Raji (cell line): Measurements from ENCODE around the gene PSD4.

Source experiments
- POLR2A ChIP-seq: IDR thresholded peaks from 2 replicates; pipeline ENCODE4 v1.6.1; 2011; ENCODE audit warnings: low read depth, low read length, control low read depth; ENCODE audit not compliant: insufficient read depth

Gene PSD4

DNA sequence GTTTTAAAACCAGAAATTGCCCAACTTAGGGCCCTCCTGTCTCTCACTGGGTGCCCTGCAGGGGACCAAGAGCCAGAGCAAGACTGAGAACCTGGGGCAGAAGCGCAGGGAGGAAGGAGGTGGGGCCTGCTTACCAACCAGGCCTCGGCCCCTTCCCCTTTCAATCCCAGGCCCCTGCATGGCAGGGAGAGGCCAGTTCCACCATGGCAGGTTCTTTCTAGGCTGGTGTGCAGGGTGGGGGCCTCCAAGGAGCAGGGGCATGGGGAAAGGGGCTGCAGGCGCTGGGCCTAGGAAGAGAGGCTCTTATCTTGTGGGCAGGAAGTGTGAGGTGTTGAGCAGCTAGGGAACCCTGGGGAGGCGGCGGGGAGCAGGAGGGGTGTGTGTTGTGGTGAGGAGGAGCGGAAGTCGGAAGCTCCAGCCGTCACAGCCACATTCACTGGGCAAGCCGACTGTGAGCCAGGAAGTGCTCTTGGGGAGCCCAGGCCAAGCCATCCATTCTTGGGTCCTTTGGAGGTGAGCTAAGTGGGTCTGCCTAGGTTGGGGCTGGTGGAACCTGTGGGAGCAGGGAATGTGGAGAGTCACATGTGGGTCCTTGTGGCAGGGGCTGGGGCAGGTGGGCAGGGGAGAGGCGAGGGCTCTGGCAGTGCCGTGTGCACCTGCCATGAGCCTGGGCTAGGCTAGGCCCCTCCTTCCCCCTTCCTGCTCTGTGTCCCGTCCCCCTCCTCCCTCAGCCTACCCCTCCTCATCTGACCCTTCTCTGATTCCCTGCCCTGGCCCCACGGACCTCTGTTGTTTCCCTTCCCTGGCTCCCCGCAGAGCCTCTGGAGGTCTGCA, at the start of gene PSD4:
Gene PSD4 (plus strand): TSS at position 430 of the 834 bp plus-strand sequence. CDS start 8,486 bp downstream, outside the sequence.
- TF ChIP-seq POLR2A = peak; percentile 94

DNA sequence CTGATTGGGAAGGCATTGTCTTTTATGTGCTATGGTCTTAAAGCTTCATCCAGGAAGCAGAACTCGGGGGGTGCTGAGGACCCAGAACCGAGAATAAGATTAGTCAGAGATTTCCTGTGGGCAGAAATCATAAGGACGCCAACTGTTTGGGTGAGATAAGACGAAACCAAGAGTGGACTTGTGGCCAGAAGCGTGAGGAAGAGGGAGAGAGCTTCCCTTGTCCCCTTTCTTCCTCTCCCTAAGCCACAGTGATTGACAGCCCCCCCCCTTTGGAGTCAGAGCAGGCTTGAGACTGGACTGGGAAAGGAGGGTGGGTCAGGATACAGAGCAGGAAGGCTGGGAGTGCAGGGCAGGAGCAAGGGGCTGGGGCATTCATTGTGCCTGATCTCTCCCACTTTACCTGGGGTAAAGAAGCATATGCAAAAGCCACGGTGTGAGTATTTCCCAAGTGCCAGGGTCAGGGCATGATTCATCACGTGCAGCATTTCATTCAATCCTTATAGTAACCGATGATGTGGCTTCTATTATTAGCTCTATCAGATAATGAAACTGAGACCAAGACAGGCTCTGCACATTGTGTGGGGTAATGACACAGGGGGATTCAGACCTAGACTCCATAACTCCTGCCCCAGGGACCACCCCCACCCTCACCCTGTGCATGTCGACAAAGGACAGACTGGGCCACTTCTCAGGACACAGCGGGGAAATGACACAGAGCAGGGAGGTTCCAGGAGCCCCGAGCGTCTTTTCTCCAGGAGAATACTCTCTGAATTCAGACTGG, 49.4 kb upstream of the PSD4 start:
- no peak for TF ChIP-seq POLR2A

DNA sequence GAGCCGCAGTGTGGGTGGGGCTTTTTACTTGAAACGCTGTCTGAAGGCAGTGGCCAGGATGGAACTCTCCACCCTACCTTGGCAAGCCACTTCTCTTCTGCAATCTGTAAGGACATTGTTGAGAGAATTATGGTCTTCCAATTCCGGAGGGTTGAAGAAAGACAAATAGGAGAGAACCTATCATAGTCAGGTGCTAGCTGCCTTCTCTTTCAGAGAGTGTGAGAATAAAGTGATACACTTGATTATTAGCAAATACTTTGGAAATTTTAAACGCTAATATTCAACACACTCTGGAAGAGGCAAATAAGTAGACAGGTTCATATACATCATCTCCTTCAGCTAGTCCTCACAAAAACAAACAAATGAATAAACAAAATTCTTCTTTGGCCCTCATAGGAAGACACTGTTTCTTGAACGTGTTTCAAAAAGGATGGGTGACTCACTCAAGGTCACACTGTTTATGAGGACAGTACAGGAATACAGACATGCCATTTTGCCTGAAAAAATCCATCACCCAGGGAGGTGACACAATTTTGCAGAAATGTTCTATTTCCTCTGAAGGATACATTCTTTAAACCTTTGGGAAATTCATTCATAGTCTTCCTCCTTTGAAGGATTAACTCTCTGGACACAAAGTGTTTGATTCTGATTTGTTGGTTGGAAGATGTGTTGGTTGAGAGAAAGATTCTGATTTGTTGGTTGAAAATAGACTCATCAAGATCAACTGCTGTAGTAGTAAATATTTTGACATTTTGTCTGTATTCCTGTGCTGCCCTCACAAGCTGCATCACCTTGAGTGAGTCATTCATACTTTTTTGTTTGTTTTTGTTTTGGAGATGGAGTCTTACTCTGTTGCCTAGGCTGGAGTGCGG, 48.6 kb upstream of the PSD4 start:
- TF ChIP-seq POLR2A = no peak

DNA sequence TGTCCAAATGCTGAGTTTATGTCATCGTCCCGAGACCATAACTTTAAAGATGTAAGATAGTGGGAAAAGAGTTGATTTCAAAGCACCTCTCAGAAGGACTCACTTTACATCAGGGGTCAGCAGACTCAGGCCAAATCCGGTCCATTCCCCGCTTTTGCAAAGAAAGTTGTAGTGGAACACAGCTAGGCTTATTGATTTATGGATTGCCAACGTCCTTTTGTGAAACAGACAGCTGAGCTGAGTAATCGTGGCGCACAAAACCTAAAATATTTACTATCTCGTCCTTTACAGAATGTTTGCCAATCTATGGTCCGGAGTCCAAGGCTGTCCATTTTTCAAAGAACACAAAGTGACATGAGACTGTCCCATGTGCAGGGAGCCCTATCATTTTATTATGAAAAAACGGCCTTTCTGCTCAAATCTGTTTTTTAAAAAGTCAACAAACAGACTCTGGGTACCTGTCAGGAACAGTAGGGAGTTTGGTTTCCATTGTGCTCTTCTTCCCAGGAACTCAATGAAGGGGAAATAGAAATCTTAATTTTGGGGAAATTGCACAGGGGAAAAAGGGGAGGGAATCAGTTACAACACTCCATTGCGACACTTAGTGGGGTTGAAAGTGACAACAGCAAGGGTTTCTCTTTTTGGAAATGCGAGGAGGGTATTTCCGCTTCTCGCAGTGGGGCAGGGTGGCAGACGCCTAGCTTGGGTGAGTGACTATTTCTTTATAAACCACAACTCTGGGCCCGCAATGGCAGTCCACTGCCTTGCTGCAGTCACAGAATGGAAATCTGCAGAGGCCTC, 46.7 kb upstream of the PSD4 start, which contains the start of gene IL1RN:
Gene IL1RN (plus strand): TSS at position 754 of the 801 bp plus-strand sequence. CDS start 27 bp downstream, at position 781.
- no peak for TF ChIP-seq POLR2A

DNA sequence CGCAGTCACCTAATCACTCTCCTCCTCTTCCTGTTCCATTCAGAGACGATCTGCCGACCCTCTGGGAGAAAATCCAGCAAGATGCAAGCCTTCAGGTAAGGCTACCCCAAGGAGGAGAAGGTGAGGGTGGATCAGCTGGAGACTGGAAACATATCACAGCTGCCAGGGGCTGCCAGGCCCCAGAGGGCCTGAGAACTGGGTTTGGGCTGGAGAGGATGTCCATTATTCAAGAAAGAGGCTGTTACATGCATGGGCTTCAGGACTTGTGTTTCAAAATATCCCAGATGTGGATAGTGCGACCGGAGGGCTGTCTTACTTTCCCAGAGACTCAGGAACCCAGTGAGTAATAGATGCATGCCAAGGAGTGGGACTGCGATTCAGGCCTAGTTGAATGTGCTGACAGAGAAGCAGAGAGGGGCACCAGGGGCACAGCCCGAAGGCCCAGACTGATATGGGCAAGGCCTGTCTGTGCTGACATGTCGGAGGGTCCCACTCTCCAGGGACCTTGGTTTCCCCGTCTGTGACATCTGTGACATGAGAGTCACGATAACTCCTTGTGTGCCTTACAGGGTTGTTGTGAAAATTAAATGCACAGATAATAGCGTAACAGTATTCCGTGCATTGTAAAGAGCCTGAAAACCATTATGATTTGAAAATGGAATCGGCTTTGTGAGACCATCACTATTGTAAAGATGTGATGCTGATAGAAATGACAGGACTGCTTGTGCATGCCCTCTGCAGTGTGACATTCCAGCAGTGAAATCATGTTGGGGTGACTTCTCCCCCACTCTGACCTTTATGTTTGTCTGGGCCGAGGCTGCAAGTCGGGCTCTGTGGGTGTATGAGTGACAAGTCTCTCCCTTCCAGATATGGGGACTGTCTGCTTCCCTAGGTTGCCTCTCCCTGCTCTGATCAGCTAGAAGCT, 45.9 kb upstream of the PSD4 start:
- TF ChIP-seq POLR2A = no peak

DNA sequence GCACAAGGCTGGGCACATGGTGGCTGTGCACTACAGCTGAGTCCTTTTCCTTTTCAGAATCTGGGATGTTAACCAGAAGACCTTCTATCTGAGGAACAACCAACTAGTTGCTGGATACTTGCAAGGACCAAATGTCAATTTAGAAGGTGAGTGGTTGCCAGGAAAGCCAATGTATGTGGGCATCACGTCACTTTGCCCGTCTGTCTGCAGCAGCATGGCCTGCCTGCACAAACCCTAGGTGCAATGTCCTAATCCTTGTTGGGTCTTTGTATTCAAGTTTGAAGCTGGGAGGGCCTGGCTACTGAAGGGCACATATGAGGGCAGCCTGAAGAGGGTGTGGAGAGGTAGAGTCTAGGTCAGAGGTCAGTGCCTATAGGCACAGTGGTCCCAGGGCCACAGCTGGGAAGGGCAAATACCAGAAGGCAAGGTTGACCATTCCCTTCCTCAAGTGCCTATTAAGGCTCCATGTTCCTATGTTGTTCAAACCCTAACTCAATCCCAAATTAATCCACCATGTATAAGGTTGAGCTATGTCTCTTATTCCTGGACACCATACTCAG, 44.2 kb upstream of the PSD4 start:
- no peak for TF ChIP-seq POLR2A

DNA sequence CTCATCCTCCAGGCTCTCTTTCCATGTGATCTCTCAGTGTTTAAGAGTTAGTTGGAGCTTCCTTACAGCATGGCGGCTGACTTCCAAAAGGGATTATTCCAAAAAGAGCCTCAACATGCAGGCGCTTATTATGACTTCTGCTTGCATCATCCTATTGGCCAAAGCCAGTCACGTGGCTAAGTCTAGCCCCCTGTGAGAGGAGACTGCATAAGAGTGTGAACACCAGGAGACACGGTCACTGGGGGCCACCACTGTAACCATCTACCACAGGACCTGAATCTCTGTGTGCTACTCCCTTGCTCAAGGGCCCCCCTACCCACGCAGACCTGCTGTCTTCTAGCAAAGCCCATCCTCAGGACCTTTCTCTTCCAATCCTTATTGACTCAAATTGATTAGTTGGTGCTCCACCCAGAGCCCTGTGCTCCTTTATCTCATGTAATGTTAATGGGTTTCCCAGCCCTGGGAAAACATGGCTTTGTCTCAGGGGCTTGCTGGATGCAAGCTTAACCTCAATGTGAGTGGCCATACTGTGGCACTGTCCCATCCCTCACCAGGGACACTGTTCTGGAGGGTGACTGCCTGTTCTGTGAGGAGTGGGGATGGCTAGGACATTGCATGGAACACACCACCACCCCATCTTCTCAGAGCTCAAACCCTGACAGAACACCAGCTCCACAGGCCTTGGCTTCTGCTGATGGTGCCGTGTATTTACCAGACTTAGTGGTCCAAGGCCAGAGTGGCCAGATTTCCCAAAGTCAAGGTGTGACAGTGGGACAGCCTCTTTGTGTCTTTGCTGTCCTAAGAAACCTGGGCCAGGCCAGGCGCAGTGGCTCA, 42.2 kb upstream of the PSD4 start:
- TF ChIP-seq POLR2A = no peak

DNA sequence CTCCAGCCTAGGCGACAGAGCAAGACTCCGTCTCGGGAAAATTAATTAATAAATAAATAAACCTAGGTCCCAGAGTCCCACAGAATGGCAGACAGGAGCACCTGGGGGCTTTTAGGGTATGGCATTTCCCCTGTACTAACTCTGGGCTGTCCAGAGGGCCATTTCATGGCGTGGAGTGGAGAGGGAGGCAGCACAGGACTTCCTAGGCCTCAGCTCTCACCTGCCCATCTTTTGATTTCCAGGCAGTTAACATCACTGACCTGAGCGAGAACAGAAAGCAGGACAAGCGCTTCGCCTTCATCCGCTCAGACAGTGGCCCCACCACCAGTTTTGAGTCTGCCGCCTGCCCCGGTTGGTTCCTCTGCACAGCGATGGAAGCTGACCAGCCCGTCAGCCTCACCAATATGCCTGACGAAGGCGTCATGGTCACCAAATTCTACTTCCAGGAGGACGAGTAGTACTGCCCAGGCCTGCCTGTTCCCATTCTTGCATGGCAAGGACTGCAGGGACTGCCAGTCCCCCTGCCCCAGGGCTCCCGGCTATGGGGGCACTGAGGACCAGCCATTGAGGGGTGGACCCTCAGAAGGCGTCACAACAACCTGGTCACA, 41.3 kb upstream of the PSD4 start:
- TF ChIP-seq POLR2A = no peak

DNA sequence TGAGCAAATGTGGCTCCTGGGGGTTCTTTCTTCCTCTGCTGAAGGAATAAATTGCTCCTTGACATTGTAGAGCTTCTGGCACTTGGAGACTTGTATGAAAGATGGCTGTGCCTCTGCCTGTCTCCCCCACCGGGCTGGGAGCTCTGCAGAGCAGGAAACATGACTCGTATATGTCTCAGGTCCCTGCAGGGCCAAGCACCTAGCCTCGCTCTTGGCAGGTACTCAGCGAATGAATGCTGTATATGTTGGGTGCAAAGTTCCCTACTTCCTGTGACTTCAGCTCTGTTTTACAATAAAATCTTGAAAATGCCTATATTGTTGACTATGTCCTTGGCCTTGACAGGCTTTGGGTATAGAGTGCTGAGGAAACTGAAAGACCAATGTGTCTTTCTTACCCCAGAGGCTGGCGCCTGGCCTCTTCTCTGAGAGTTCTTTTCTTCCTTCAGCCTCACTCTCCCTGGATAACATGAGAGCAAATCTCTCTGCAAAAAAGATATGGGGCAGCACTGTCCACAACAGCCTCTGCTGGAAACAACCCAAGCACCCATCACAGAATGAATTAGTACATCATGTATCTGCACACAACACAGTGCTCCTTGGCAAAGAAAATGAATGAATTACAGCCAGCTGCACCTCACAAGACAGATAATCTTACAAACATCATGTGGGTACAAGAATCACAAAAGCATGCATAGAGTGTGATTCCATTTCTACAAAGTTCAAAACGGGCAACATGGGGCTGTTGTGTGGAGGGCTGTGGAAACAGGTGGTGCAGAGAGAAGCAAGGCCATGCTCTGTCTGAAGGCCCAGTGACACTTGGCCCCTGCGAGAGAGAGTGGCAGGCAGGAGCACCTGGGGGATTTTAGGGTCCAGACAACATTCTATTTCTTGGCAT, 39.8 kb upstream of the PSD4 start:
- TF ChIP-seq POLR2A = no peak

DNA sequence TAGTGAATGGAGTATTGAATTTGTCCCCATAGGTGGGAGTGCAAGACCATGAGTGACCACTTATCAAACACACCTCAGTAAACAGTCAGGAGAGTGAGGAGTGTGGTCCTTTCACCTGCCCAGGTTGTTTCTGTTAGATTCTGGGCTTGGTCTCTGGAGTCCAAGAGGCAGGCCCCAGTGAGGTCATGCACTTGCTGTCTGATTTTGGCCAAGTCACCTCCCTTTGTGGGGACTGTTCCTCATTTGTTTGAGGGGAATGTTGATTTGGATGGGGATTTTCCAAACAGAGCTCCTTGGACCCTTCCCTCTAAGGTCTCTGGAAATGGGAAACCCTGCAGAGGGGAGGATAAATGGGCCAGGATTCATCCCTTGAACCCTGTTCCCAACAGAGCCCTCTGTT, 39.1 kb upstream of the PSD4 start:
- TF ChIP-seq POLR2A = no peak

DNA sequence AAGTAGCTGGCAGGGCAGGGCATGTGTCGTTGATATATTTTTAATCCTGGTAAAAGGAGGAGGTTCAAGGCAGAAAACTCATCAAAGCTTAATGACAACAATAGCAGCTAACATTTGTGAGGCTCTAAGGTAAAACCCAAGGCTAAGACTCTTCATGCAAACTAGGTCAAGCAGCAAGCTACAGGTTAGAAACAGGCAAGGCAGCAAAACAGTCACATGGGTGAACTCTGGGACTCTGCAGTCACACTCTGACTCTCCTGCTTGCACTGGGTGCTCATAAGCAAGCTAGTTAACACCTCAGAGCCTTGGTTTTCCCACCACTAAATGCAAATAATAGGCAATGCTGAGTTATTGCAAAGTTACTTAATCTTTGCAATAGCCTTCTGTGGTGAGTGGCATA, 38.5 kb upstream of the PSD4 start:
- TF ChIP-seq POLR2A = no peak
